HCT116 (cell line): ENCODE measurements around the gene TIE1. TPM values are rescaled to one million over a fixed set of nuclear protein-coding genes. Genes with fewer than 3 reads are reported as not detected.

Source experiments
- ATAC-seq: fragments of 200-7000 bp; cut with Tn5 transposase; 2 replicates; pipeline ENCODE4 v1.9.1; 2020; ENCODE audit warnings: mild to moderate bottlenecking, moderate library complexity
- BruUV-seq: library from RNA; stranded (reverse); fragments of 400-500 nt; replicated peaks from 2 replicates; lab custom pipeline; 2021; lab: Mats Ljungman, UMichigan
- CTCF ChIA-PET: fragments of 300-600 bp; sonication (Branson Sonifier 250); formaldehyde crosslinking; loops from one replicate; lab custom pipeline; 2021; ENCODE audit warnings: antibody characterized with exemption; lab: Charles Lee
- POLR2A ChIA-PET: fragments of 300-600, 350-600 bp; sonication (Branson Sonifier 250); formaldehyde crosslinking; loops from one replicate; lab custom pipeline; 2021; ENCODE audit warnings: antibody characterized with exemption; lab: Charles Lee
- RAD21 ChIA-PET, 2 experiments: fragments of 300-600 bp; sonication (Branson Sonifier 250); formaldehyde crosslinking; loops; one replicate each; lab custom pipeline; 2023; ENCODE audit warnings: low total read pairs in 2 of 2; ENCODE audit not compliant: uncharacterized antibody in 2 of 2, unreplicated experiment in 2 of 2, low non-redundant PET in 1 of 2; lab: Charles Lee
- DNase-seq: peaks from one replicate; pipeline ENCODE4 v3.0.0-alpha.2; 2010; ENCODE audit warnings: low read depth, low spot score
- H2AFZ ChIP-seq: fragments of 200-600 bp; shearing (Covaris generic), sonication (generic); 2 replicates; pipeline ENCODE4 v1.6.1; 2017; ENCODE audit warnings: low read depth, mixed run types, mixed read lengths, antibody characterized with exemption, low read length; ENCODE audit not compliant: poor library complexity, severe bottlenecking
- H3K27ac ChIP-seq: 2 replicates; pipeline ENCODE4 v1.5.1; 2012; ENCODE audit warnings: low read depth, low read length
- H3K27me3 ChIP-seq: fragments of 200-600 bp; sonication (generic); 2 replicates; pipeline ENCODE4 v1.6.1; 2016; ENCODE audit warnings: mixed run types, low read length, mixed read lengths; ENCODE audit not compliant: insufficient read depth
- H3K36me3 ChIP-seq, 2 experiments: fragments of 200-500 bp in 1 of 2; fragments of 200-600 bp in 1 of 2; sonication (Bioruptor generic) in 1 of 2; sonication (generic) in 1 of 2; 2 replicates each; pipeline versions ENCODE4 v1.5.1 to v1.6.1; 2014 to 2016; ENCODE audit warnings: low read length in 2 of 2, inconsistent platforms in 1 of 2, mixed read lengths in 1 of 2, mixed run types in 1 of 2; ENCODE audit not compliant: insufficient read depth in 2 of 2, control insufficient read depth in 1 of 2
- H3K4me1 ChIP-seq, 2 experiments: fragments of 200-600 bp in 1 of 2; sonication (generic) in 1 of 2; 2 replicates each; pipeline versions ENCODE4 v1.5.1 to v1.6.1; 2012 to 2017; ENCODE audit warnings: low read length in 2 of 2, inconsistent platforms in 1 of 2, mild to moderate bottlenecking in 1 of 2, mixed read lengths in 1 of 2, mixed run types in 1 of 2, moderate library complexity in 1 of 2; ENCODE audit not compliant: insufficient read depth in 2 of 2, control insufficient read depth in 1 of 2
- H3K4me2 ChIP-seq: fragments of 200-600 bp; sonication (generic); 2 replicates; pipeline ENCODE4 v1.6.1; 2017; ENCODE audit warnings: mixed run types, low read length, mixed read lengths
- H3K4me3 ChIP-seq, 2 experiments: fragments of 200-600 bp in 1 of 2; sonication (generic) in 1 of 2; replicated peaks in 1 of 2; 2 replicates each; pipeline ENCODE4 v1.5.1; 2011 to 2016; ENCODE audit warnings: low read length in 2 of 2, control low read depth in 1 of 2, low read depth in 1 of 2, mild to moderate bottlenecking in 1 of 2, mixed read lengths in 1 of 2, mixed run types in 1 of 2
- H3K79me2 ChIP-seq: fragments of 200-600 bp; sonication (generic); 2 replicates; pipeline ENCODE4 v1.6.1; 2017; ENCODE audit warnings: mild to moderate bottlenecking, mixed run types, low read length, moderate library complexity, mixed read lengths; ENCODE audit not compliant: insufficient read depth
- H3K9ac ChIP-seq: fragments of 200-600 bp; sonication (generic); 2 replicates; pipeline ENCODE4 v1.6.1; 2016; ENCODE audit warnings: low read length, mixed read lengths
- H3K9me2 ChIP-seq: fragments of 200-600 bp; sonication (generic), shearing (Covaris generic); 2 replicates; pipeline ENCODE4 v1.6.1; 2017; ENCODE audit warnings: mixed run types, mild to moderate bottlenecking, moderate library complexity; ENCODE audit not compliant: insufficient read depth
- H3K9me3 ChIP-seq, 2 experiments: fragments of 200-500 bp in 1 of 2; fragments of 200-600 bp in 1 of 2; sonication (Bioruptor generic) in 1 of 2; sonication (generic) in 1 of 2; 2 replicates each; pipeline ENCODE4 v1.6.1; 2014 to 2017; ENCODE audit warnings: low read length in 2 of 2, mixed read lengths in 2 of 2, inconsistent platforms in 1 of 2, low read depth in 1 of 2, mild to moderate bottlenecking in 1 of 2, mixed run types in 1 of 2, moderate library complexity in 1 of 2; ENCODE audit not compliant: control insufficient read depth in 1 of 2, insufficient read depth in 1 of 2
- H4K20me1 ChIP-seq: fragments of 200-600 bp; sonication (generic), shearing (Covaris generic); 2 replicates; pipeline ENCODE4 v1.6.1; 2017; ENCODE audit warnings: mixed run types, mild to moderate bottlenecking, moderate library complexity; ENCODE audit not compliant: insufficient read depth
- CBX3 ChIP-seq: IDR thresholded peaks from 2 replicates; pipeline ENCODE4 v1.6.1; 2012; ENCODE audit warnings: low read depth
- CEBPB ChIP-seq: IDR thresholded peaks from 2 replicates; pipeline ENCODE4 v1.6.1; 2012; ENCODE audit warnings: low read depth
- EGR1 ChIP-seq: IDR thresholded peaks from 2 replicates; pipeline ENCODE4 v1.6.1; 2012; ENCODE audit warnings: low read depth
- EZH2 ChIP-seq: fragments of 200-600 bp; sonication (generic); IDR thresholded peaks from 2 replicates; pipeline ENCODE4 v1.6.1; 2017; ENCODE audit warnings: antibody characterized with exemption, mixed run types
- JUND ChIP-seq: IDR thresholded peaks from 2 replicates; pipeline ENCODE4 v1.6.1; 2012
- POLR2A ChIP-seq: IDR thresholded peaks from 2 replicates; pipeline ENCODE4 v1.7.0; 2011; ENCODE audit warnings: borderline replicate concordance; ENCODE audit not compliant: insufficient read depth, insufficient read length; ENCODE audit errors: extremely low read depth
- POLR2AphosphoS5 ChIP-seq: IDR thresholded peaks from 2 replicates; pipeline ENCODE4 v1.6.1; 2011; ENCODE audit warnings: mild to moderate bottlenecking, low read depth, low read length, moderate library complexity
- RAD21 ChIP-seq: IDR thresholded peaks from 2 replicates; pipeline ENCODE4 v1.6.1; 2012; ENCODE audit warnings: low read depth, mild to moderate bottlenecking
- SIN3A ChIP-seq: IDR thresholded peaks from 2 replicates; pipeline ENCODE4 v1.6.1; 2012; ENCODE audit warnings: low read depth
- SP1 ChIP-seq: IDR thresholded peaks from 2 replicates; pipeline ENCODE4 v1.6.1; 2012; ENCODE audit warnings: low read depth
- ZNF274 ChIP-seq: fragments of 200-500 bp; sonication (Bioruptor generic); IDR thresholded peaks from 2 replicates; pipeline ENCODE4 v1.6.1; 2014; ENCODE audit warnings: mild to moderate bottlenecking, low read depth, low read length, inconsistent platforms
- intact Hi-C: fragments of 100-400 bp; cut with micrococcal nuclease; formaldehyde crosslinking; loops from 2 replicates; pipeline ENCODE4 v1.10.0; 2022
- total RNA-seq: library from RNA; stranded (reverse); gene quantifications from one replicate; pipeline ENCODE4 v1.2.1, GENCODE V29; 2021; ENCODE audit not compliant: unreplicated experiment
- TF ChIP-seq, protein P1 (sequence below): IDR thresholded peaks from 2 replicates; pipeline ENCODE4 v1.6.1; 2012
- TF ChIP-seq, protein P2 (sequence below): IDR thresholded peaks from 2 replicates; pipeline ENCODE4 v1.6.1; 2012; ENCODE audit warnings: low read depth
- TF ChIP-seq, protein P3 (sequence below): IDR thresholded peaks from 2 replicates; pipeline ENCODE4 v1.6.1; 2011; ENCODE audit warnings: mild to moderate bottlenecking, low read length, moderate library complexity; ENCODE audit not compliant: insufficient replicate concordance; ENCODE audit errors: extremely low read depth

Gene TIE1
- total RNA-seq, 1 experiment from 2014 or later = not detected

DNA sequence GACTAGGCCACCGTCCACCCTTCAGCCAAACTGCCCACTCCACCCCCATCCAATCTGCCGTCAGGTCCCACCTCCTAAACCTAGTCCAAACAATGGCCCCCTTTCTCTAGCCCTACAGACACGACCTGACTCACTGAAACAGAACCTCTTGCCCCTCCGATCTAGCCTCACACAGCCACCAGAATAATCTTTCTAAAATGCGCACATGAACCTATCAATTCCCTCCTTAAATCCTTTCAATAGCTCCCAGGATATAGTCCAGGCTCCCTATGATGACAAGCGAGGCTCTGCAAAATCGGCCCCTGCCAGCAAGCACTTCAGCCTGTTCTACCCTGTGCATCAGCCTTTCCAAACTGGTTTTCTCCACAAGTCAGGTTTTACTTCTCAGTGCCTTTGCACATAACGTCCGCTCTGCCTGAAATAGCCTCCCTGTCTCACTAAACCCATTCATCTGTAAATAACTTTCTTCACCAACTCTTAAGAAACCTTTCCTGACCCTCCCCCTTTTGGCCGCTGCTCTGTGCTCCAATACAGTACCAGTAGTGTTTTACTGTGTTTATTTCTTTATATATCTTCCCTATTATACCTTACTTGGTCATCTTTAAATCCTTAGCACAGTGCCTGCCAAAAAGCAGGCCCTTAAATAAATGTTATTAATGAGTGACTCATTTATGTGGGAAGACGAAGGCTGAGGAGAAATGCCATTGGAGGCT is 49.0 kb downstream of the TIE1 start:
- H3K36me3 ChIP-seq = no peaks in the 10 kb centered on the region
- H4K20me1 ChIP-seq = no peaks in the 10 kb centered on the region
- ChIA-PET RAD21 (no interaction called here), CTCF (interaction anchor here (1.5 to 1.6 kb wide), 2 partner anchors 9 to 65 kb away, joined by 3 to 8 read pairs; partner anchors contain the start of gene CDC20), POLR2A (interaction anchor here (0.9 to 1.6 kb wide), 2 partner anchors 9 to 19 kb away, joined by 3 to 7 read pairs; partner anchors contain the start of genes CDC20 and ELOVL1)
- H3K27ac ChIP-seq = peak overlapping the region; percentile 89
- H2AFZ ChIP-seq = peak overlapping the region; percentile 4
- H3K79me2 ChIP-seq = no peaks in the 10 kb centered on the region
- intact Hi-C loops = loop anchor here (2.0 kb wide), 1 partner anchor 111 kb away; no protein-coding TSS in a partner anchor
- H3K9me3 ChIP-seq = no peaks in the 10 kb centered on the region
- peak overlapping the region; percentile 83 for H3K9ac ChIP-seq
- no peak for ATAC-seq
- no peaks in the 10 kb centered on the region for H3K9me2 ChIP-seq
- peak; percentile 14 for TF ChIP-seq POLR2A
- TF ChIP-seq, protein P1, sequence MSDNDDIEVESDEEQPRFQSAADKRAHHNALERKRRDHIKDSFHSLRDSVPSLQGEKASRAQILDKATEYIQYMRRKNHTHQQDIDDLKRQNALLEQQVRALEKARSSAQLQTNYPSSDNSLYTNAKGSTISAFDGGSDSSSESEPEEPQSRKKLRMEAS = no peak
- DNase-seq = no peak
- H3K27me3 ChIP-seq = no peaks in the 10 kb centered on the region
- peaks cover 23 to 57% of the 10 kb centered on the region in 2 experiments for H3K4me1 ChIP-seq
- BruUV-seq = TSS peak; percentile 93
- peak overlapping the region; percentile 91 for H3K4me2 ChIP-seq
- peak overlapping the region; percentile 53 to 65 for H3K4me3 ChIP-seq

DNA sequence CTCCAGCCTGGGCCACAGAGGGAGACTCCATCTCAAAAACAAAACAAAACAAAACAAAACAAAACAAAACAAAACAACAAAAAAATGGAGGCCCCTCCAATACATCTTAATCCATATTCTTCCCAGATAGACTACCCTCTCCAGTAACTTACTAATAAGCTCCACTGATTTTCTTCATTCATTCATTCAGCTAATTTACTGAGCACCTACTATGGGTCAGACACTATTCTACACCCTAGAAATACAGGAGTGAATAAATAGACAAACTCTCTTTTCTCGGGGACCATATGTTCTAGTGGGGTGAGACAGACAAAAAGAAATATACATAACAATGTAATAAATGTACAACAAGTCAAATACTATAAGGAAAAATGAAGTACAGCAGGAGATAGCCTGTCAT is 50.2 kb downstream of the TIE1 start:
- Histone ChIP-seq H3K36me3 (no peaks in the 10 kb centered on the region), H3K4me1 (peaks cover 17 to 45% of the 10 kb centered on the region in 2 experiments), H3K9me2 (no peaks in the 10 kb centered on the region), H3K27ac (no peak overlapping the region), H3K4me3 (no peak overlapping the region), H3K79me2 (no peaks in the 10 kb centered on the region), H4K20me1 (no peaks in the 10 kb centered on the region), H3K27me3 (no peaks in the 10 kb centered on the region), H3K9ac (no peak overlapping the region), H3K4me2 (no peak overlapping the region), H3K9me3 (no peaks in the 10 kb centered on the region), H2AFZ (no peak overlapping the region)
- ChIA-PET RAD21 (no interaction called here), POLR2A (interaction anchor here (0.9 kb wide), 1 partner anchor 8 kb away, joined by 3 read pairs; the partner anchor contains the start of gene CDC20), CTCF (no interaction called here)
- intact Hi-C loops = no loop called here
- BruUV-seq = no TSS peak
- DNase-seq = no peak
- ATAC-seq = no peak
- no peak for TF ChIP-seq POLR2AphosphoS5
- TF ChIP-seq EZH2 = no peak
- TF ChIP-seq ZNF274 = no peak
- no peak for TF ChIP-seq JUND
- no peak for TF ChIP-seq RAD21
- TF ChIP-seq, protein P2, sequence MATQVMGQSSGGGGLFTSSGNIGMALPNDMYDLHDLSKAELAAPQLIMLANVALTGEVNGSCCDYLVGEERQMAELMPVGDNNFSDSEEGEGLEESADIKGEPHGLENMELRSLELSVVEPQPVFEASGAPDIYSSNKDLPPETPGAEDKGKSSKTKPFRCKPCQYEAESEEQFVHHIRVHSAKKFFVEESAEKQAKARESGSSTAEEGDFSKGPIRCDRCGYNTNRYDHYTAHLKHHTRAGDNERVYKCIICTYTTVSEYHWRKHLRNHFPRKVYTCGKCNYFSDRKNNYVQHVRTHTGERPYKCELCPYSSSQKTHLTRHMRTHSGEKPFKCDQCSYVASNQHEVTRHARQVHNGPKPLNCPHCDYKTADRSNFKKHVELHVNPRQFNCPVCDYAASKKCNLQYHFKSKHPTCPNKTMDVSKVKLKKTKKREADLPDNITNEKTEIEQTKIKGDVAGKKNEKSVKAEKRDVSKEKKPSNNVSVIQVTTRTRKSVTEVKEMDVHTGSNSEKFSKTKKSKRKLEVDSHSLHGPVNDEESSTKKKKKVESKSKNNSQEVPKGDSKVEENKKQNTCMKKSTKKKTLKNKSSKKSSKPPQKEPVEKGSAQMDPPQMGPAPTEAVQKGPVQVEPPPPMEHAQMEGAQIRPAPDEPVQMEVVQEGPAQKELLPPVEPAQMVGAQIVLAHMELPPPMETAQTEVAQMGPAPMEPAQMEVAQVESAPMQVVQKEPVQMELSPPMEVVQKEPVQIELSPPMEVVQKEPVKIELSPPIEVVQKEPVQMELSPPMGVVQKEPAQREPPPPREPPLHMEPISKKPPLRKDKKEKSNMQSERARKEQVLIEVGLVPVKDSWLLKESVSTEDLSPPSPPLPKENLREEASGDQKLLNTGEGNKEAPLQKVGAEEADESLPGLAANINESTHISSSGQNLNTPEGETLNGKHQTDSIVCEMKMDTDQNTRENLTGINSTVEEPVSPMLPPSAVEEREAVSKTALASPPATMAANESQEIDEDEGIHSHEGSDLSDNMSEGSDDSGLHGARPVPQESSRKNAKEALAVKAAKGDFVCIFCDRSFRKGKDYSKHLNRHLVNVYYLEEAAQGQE = no peak
- no peak for TF ChIP-seq EGR1
- TF ChIP-seq POLR2A = no peak
- TF ChIP-seq SP1 = no peak
- TF ChIP-seq, protein P3, sequence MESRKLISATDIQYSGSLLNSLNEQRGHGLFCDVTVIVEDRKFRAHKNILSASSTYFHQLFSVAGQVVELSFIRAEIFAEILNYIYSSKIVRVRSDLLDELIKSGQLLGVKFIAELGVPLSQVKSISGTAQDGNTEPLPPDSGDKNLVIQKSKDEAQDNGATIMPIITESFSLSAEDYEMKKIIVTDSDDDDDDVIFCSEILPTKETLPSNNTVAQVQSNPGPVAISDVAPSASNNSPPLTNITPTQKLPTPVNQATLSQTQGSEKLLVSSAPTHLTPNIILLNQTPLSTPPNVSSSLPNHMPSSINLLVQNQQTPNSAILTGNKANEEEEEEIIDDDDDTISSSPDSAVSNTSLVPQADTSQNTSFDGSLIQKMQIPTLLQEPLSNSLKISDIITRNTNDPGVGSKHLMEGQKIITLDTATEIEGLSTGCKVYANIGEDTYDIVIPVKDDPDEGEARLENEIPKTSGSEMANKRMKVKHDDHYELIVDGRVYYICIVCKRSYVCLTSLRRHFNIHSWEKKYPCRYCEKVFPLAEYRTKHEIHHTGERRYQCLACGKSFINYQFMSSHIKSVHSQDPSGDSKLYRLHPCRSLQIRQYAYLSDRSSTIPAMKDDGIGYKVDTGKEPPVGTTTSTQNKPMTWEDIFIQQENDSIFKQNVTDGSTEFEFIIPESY = no peak
- TF ChIP-seq CEBPB = no peak
- no peak for TF ChIP-seq CBX3
- TF ChIP-seq SIN3A = no peak
